ENCODE data around the gene ELOVL1. TPM values are rescaled to one million over a fixed set of nuclear protein-coding genes. Genes with fewer than 3 reads are reported as not detected.

Gene ELOVL1
- total and polyA plus RNA-seq, 2 of the 13 experiments (the other 11 are each of a cell fraction or from before 2014, with no cell fraction given), result 55.2 to 77.4 TPM

DNA sequence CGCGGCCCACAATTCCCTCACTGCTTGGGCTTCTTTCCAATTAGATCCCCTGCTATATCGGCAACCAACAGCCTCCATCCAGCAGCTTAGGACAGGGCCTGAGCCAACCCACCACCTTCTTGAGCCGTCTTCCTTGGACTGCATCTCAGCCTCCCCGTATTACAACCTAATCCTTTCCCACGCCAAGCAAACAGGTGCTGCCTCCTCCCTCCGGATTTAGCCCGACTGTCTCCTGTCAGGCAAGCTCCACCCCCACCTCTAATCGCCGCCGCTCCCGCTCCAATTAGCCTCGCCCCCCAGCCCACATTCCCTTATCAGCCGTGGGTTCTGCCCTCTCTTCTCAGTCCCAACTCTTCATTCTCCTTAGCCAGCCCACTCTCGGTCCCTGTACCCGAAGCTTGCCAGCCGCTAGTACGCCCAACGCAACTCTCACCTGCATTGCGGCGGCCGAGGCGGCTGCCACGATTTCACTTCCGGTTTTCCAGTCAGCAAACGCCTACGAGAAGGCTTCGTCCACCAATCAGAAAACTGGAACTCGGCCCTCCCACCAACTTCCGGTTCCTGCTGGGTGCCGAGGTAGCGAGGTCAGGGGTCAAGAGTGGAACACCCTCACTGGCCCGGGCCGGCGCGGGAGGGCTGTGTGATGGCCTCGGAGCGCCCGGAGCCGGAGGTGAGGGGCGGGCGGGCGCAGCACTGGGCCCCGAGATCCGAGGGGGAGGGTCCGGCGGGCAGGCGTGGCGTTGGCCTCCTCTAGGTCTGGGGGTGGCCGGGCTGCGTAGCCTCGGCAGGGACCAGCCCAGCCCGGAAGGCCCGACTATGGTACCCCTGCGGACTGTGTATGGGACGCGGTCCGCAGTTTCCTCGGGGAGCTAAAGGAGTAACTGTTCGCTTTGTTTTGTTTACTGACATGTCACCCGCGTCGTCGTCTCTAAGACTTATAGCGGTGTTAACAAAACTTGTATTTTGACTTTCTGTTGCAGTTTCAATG lies 21.8 kb upstream of the ELOVL1 start, which contains the start of the genes MED8 and SZT2 (continued):
- TF ChIP-seq ZBTB40 (IDR thresholded peaks at IDR 0.05) (peak; percentile 93), ZBTB40 (CRISPR knock-in tag; IDR thresholded peaks at IDR 0.05) (peak; percentile 70; the same call in 1 of the 2 replicates), NFATC3 (CRISPR knock-in tag; IDR thresholded peaks at IDR 0.05) (no peak; the same call in 1 of the 2 replicates), HES4 (CRISPR knock-in tag; IDR thresholded peaks at IDR 0.05; ENCODE audit: borderline replicate concordance) (peak; percentile 37; the same call in 1 of the 2 replicates), ZNF792 (CRISPR knock-in tag; IDR thresholded peaks at IDR 0.05) (peak; percentile 76; the same call in 1 of the 2 replicates), SRSF4 (IDR thresholded peaks at IDR 0.05; ENCODE audit: low read depth, low read length, poor library complexity, severe bottlenecking) (no peak), E2F5 (CRISPR knock-in tag; conservative IDR thresholded peaks at IDR 0.05) (no peak), ZBED4 (CRISPR knock-in tag; IDR thresholded peaks at IDR 0.05; ENCODE audit: borderline replicate concordance) (peak; percentile 18; the same call in 1 of the 2 replicates)
- TF ChIP-seq, protein P1, sequence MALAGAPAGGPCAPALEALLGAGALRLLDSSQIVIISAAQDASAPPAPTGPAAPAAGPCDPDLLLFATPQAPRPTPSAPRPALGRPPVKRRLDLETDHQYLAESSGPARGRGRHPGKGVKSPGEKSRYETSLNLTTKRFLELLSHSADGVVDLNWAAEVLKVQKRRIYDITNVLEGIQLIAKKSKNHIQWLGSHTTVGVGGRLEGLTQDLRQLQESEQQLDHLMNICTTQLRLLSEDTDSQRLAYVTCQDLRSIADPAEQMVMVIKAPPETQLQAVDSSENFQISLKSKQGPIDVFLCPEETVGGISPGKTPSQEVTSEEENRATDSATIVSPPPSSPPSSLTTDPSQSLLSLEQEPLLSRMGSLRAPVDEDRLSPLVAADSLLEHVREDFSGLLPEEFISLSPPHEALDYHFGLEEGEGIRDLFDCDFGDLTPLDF (CRISPR knock-in tag; IDR thresholded peaks at IDR 0.05), result no peak; the same call in 1 of the 2 replicates
- TF ChIP-seq, protein P2, sequence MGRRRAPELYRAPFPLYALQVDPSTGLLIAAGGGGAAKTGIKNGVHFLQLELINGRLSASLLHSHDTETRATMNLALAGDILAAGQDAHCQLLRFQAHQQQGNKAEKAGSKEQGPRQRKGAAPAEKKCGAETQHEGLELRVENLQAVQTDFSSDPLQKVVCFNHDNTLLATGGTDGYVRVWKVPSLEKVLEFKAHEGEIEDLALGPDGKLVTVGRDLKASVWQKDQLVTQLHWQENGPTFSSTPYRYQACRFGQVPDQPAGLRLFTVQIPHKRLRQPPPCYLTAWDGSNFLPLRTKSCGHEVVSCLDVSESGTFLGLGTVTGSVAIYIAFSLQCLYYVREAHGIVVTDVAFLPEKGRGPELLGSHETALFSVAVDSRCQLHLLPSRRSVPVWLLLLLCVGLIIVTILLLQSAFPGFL (CRISPR knock-in tag; IDR thresholded peaks at IDR 0.05), result 0 out of 2 replicates have a peak, but pooled peaks have one; percentile 22
